GM19468 (cell line): ENCODE results near the gene ABHD14A.
"Not testable (repeated sequence)": the region's sequence is repeated elsewhere in the genome, so short reads cannot be mapped to it uniquely, and the experiment has no call there.

ENCODE experiments used
- ATAC-seq: cut with Tn5 transposase; IDR thresholded peaks from one replicate; pipeline ENCODE4 v1.9.1; 2021; ENCODE audit warnings: mild to moderate bottlenecking, moderate library complexity, moderate number of reproducible peaks; ENCODE audit not compliant: unreplicated experiment; ENCODE audit errors: extremely low read depth

ABHD14A gene

GRCh38 chr3:51990501-51990971, 15.7 kb downstream of the ABHD14A start:
- ATAC-seq, result not testable (repeated sequence)

GRCh38 chr3:51992017-51992682, 17.3 kb downstream of the ABHD14A start:
- ATAC-seq, result no peak

GRCh38 chr3:51993657-51994056, 18.8 kb downstream of the ABHD14A start:
- ATAC-seq, result not testable (repeated sequence)

- no peak for ATAC-seq
Observed at GRCh38 chr3:51994530-51994929, 19.7 kb downstream of the ABHD14A start.

- no peak for ATAC-seq
Observed at GRCh38 chr3:51995346-51996163, 20.7 kb downstream of the ABHD14A start, which contains the start of gene RPL29. RPL29 (minus strand) TSS chr3:51995895; CDS start chr3:51995461, 434 bp downstream.

GRCh38 chr3:51997172-51997571, 22.3 kb downstream of the ABHD14A start:
- ATAC-seq, result no peak

GRCh38 chr3:51997935-51998596, 23.2 kb downstream of the ABHD14A start:
- no peak for ATAC-seq

- no peak for ATAC-seq
Observed at GRCh38 chr3:51998774-51999173, 23.9 kb downstream of the ABHD14A start.

GRCh38 chr3:51999846-52000245, 25.0 kb downstream of the ABHD14A start:
- ATAC-seq, result no peak

- ATAC-seq, result no peak
Observed at GRCh38 chr3:52001443-52001974, 26.6 kb downstream of the ABHD14A start.

GRCh38 chr3:52002748-52003147, 27.9 kb downstream of the ABHD14A start:
- ATAC-seq, result no peak

GRCh38 chr3:52004163-52004787, 29.4 kb downstream of the ABHD14A start:
- no peak for ATAC-seq

GRCh38 chr3:52004906-52005395, 30.1 kb downstream of the ABHD14A start:
- ATAC-seq, result no peak

- ATAC-seq, result no peak
Observed at GRCh38 chr3:52005571-52005986, 30.7 kb downstream of the ABHD14A start.

GRCh38 chr3:52006017-52006819, 31.4 kb downstream of the ABHD14A start:
- ATAC-seq, result no peak

GRCh38 chr3:52006820-52007133, 31.9 kb downstream of the ABHD14A start:
- ATAC-seq, result no peak

- no peak for ATAC-seq
Observed at GRCh38 chr3:52007291-52007690, 32.4 kb downstream of the ABHD14A start.

GRCh38 chr3:52010431-52010830, 35.6 kb downstream of the ABHD14A start:
- no peak for ATAC-seq

- no peak for ATAC-seq
Observed at GRCh38 chr3:52012699-52013098, 37.8 kb downstream of the ABHD14A start.
